ENCODE data around the gene NF2. TPM values are rescaled to one million over a fixed set of nuclear protein-coding genes. Genes with fewer than 3 reads are reported as not detected.

NF2 gene
- total and polyA plus RNA-seq, 3 donors from 2014 or later: 23.4 to 45.2 (median 32.5) TPM

- no peak for DNase-seq
- Histone ChIP-seq H3K4me1 (peaks cover 6% of the 10 kb centered on the region), H3K27me3 (no peaks in the 10 kb centered on the region), H3K9me3 (no peaks in the 10 kb centered on the region), H3K36me3 (ENCODE audit: low read depth, missing control alignments) (no peaks in the 10 kb centered on the region), H3K27ac (no peak overlapping the region), H3K4me3 (no peak overlapping the region)
- TF ChIP-seq POLR2A (IDR thresholded peaks at IDR 0.05): no peak
- 37 to 59% methylated on average over 2 to 7 of the region's 7 CpGs for WGBS, 2 donors
- intact Hi-C loops (cut with DNase I; ENCODE audit: low total_unique reads): loop anchor here (10.0 kb wide), 1 partner anchor 561 kb away; the partner anchor contains the start of gene OSM
Measured at GRCh38 chr22:29703569-29704195, 100.2 kb downstream of the NF2 start.

GRCh38 chr22:29704528-29705285 lies 101.3 kb downstream of the NF2 start:
- no peaks in the 10 kb centered on the region for H3K36me3 ChIP-seq (ENCODE audit: low read depth, missing control alignments)
- 32% methylated on average over 11 to 14 of the region's 14 CpGs for WGBS, 2 donors
- H3K4me1 ChIP-seq: peaks cover 6% of the 10 kb centered on the region
- no peaks in the 10 kb centered on the region for H3K27me3 ChIP-seq
- H3K9me3 ChIP-seq: no peaks in the 10 kb centered on the region
- DNase-seq: no peak
- no peak for TF ChIP-seq POLR2A (IDR thresholded peaks at IDR 0.05)
- TF ChIP-seq, protein P1, sequence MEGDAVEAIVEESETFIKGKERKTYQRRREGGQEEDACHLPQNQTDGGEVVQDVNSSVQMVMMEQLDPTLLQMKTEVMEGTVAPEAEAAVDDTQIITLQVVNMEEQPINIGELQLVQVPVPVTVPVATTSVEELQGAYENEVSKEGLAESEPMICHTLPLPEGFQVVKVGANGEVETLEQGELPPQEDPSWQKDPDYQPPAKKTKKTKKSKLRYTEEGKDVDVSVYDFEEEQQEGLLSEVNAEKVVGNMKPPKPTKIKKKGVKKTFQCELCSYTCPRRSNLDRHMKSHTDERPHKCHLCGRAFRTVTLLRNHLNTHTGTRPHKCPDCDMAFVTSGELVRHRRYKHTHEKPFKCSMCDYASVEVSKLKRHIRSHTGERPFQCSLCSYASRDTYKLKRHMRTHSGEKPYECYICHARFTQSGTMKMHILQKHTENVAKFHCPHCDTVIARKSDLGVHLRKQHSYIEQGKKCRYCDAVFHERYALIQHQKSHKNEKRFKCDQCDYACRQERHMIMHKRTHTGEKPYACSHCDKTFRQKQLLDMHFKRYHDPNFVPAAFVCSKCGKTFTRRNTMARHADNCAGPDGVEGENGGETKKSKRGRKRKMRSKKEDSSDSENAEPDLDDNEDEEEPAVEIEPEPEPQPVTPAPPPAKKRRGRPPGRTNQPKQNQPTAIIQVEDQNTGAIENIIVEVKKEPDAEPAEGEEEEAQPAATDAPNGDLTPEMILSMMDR (IDR thresholded peaks at IDR 0.05): no peak
- no peak overlapping the region for H3K4me3 ChIP-seq
- intact Hi-C loops (cut with DNase I; ENCODE audit: low total_unique reads): loop anchor here (10.0 kb wide), 1 partner anchor 560 kb away; the partner anchor contains the start of gene OSM
- no peak overlapping the region for H3K27ac ChIP-seq

DNA sequence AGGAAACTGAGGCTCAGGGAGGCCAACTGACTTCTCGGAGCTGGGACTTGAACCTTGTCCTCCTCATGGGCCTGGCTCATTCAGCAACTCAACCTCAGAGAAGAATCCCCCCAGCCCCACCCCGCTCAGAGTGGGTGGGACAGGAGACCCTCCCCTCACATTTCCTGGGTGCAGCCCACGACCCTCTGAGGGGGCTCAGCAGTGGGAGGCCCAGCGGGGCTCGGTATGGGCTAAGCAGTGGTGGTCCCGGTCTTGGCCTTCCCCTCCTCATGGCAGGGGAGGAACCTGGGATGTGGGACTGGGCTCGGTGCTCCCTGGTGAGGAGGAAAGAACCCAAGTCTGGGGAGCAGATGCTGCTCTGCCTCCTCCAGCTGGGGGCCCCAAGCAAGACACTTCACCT lies 102.2 kb downstream of the NF2 start:
- H3K36me3 ChIP-seq (ENCODE audit: low read depth, missing control alignments): no peaks in the 10 kb centered on the region
- DNase-seq: no peak
- H3K27me3 ChIP-seq: no peaks in the 10 kb centered on the region
- 81 to 87% methylated on average over 5 to 7 of the region's 7 CpGs for WGBS, 2 donors
- peaks cover 6% of the 10 kb centered on the region for H3K4me1 ChIP-seq
- TF ChIP-seq, protein P1 (IDR thresholded peaks at IDR 0.05): no peak
- no peak for TF ChIP-seq POLR2A (IDR thresholded peaks at IDR 0.05)
- H3K4me3 ChIP-seq: no peak overlapping the region
- H3K9me3 ChIP-seq: no peaks in the 10 kb centered on the region
- intact Hi-C loops (cut with DNase I; ENCODE audit: low total_unique reads): loop anchor here (10.0 kb wide), 1 partner anchor 559 kb away; the partner anchor contains the start of gene OSM
- no peak overlapping the region for H3K27ac ChIP-seq

GRCh38 chr22:29706486-29706885 lies 103.1 kb downstream of the NF2 start:
- Histone ChIP-seq H3K4me1 (peaks cover 6% of the 10 kb centered on the region), H3K36me3 (ENCODE audit: low read depth, missing control alignments) (no peaks in the 10 kb centered on the region), H3K27ac (no peak overlapping the region), H3K9me3 (no peaks in the 10 kb centered on the region), H3K27me3 (no peaks in the 10 kb centered on the region), H3K4me3 (no peak overlapping the region)
- WGBS, 2 donors: 62 to 72% methylated on average over 3 to 9 of the region's 9 CpGs
- DNase-seq: no peak
- intact Hi-C loops (cut with DNase I; ENCODE audit: low total_unique reads): loop anchor here (10.0 kb wide), 1 partner anchor 558 kb away; the partner anchor contains the start of gene OSM
- no peak for TF ChIP-seq POLR2A (IDR thresholded peaks at IDR 0.05)
- TF ChIP-seq, protein P1 (IDR thresholded peaks at IDR 0.05): no peak

- no peak for DNase-seq
- TF ChIP-seq, protein P1 (IDR thresholded peaks at IDR 0.05): no peak
- no peak for TF ChIP-seq POLR2A (IDR thresholded peaks at IDR 0.05)
- WGBS, 2 donors: 20 to 57% methylated on average over 1 to 18 of the region's 18 CpGs
- Histone ChIP-seq H3K4me1 (peaks cover 2% of the 10 kb centered on the region), H3K4me3 (no peak overlapping the region), H3K36me3 (ENCODE audit: low read depth, missing control alignments) (no peaks in the 10 kb centered on the region), H3K27me3 (no peaks in the 10 kb centered on the region), H3K27ac (no peak overlapping the region), H3K9me3 (no peaks in the 10 kb centered on the region)
- intact Hi-C loops (cut with DNase I; ENCODE audit: low total_unique reads): loop anchor here (10.0 kb wide), 1 partner anchor 558 kb away; the partner anchor contains the start of gene OSM
Measured at GRCh38 chr22:29707010-29707409, 103.6 kb downstream of the NF2 start.

All from testis (tissue), 3 donors.